H1 (cell line): Measurements from ENCODE around the gene PGAM2. TPM values are rescaled to one million over a fixed set of nuclear protein-coding genes. Genes with fewer than 3 reads are reported as not detected.

Experiments used
- CTCF ChIA-PET: fragments of 300-600 bp; sonication (Branson Sonifier 250); formaldehyde crosslinking; loops from one replicate; lab custom pipeline; 2021; ENCODE audit not compliant: partially characterized antibody; lab: Charles Lee
- POLR2A ChIA-PET: fragments of 300-600 bp; sonication (Branson Sonifier 250); formaldehyde crosslinking; loops from one replicate; lab custom pipeline; 2021; ENCODE audit warnings: inconsistent platforms; ENCODE audit not compliant: partially characterized antibody; lab: Charles Lee
- DNase-seq, 2 experiments: peaks; one replicate each; pipeline versions ENCODE4 v3.0.0 to v3.0.0-alpha.2; 2010 to 2022; ENCODE audit warnings: low spot score in 2 of 2, low read depth in 1 of 2, mixed read lengths in 1 of 2
- FAIRE-seq: peaks from 2 replicates; lab custom pipeline; 2011; peaks lifted over from hg19 to GRCh38; lab: Jason Lieb, UNC
- H2AFZ ChIP-seq: 2 replicates; pipeline ENCODE4 v1.8.1; 2012; ENCODE audit warnings: low read length, inconsistent platforms
- H2AK5ac ChIP-seq: 2 replicates; pipeline ENCODE4 v1.6.1; 2013; ENCODE audit warnings: low read depth, low read length
- H2BK120ac ChIP-seq: replicated peaks from 2 replicates; pipeline ENCODE3; 2013; ENCODE audit warnings: low read depth, low read length, inconsistent platforms
- H2BK12ac ChIP-seq: 2 replicates; pipeline ENCODE4 v1.6.1; 2013; ENCODE audit warnings: low read depth, low read length
- H2BK15ac ChIP-seq: 2 replicates; pipeline ENCODE4 v1.6.1; 2013; ENCODE audit warnings: low read length
- H2BK20ac ChIP-seq: 2 replicates; pipeline ENCODE4 v1.6.1; 2013; ENCODE audit warnings: low read length
- H2BK5ac ChIP-seq: 2 replicates; pipeline ENCODE4 v1.6.1; 2013; ENCODE audit warnings: low read depth, low read length
- H3K14ac ChIP-seq: 2 replicates; pipeline ENCODE4 v1.6.1; 2013; ENCODE audit warnings: inconsistent platforms; ENCODE audit not compliant: insufficient read length
- H3K18ac ChIP-seq: 2 replicates; pipeline ENCODE4 v1.6.1; 2013; ENCODE audit warnings: low read length; ENCODE audit errors: extremely low read depth
- H3K23ac ChIP-seq: 2 replicates; pipeline ENCODE4 v1.6.1; 2013; ENCODE audit warnings: inconsistent platforms; ENCODE audit not compliant: insufficient read length
- H3K23me2 ChIP-seq: 2 replicates; pipeline ENCODE4 v1.6.1; 2013; ENCODE audit warnings: low read depth, low read length
- H3K27ac ChIP-seq: 2 replicates; pipeline ENCODE4 v1.6.1; 2011; ENCODE audit warnings: low read depth, low read length, inconsistent platforms
- H3K27me3 ChIP-seq, 4 experiments: replicated peaks in 1 of 4; 1 replicate in 1 of 4; 2 replicates in 3 of 4; pipeline versions ENCODE4 v1.6.1 to v1.8.1; 2011 to 2013; ENCODE audit warnings: low read length in 3 of 4, mild to moderate bottlenecking in 3 of 4, inconsistent platforms in 2 of 4, mixed read lengths in 2 of 4, moderate library complexity in 1 of 4; ENCODE audit not compliant: control insufficient read depth in 3 of 4, insufficient read depth in 3 of 4; ENCODE audit errors: extremely low read depth in 1 of 4
- H3K36me3 ChIP-seq, 4 experiments: 2 replicates each; pipeline versions ENCODE4 v1.6.1 to v1.8.1; 2011 to 2013; ENCODE audit warnings: mild to moderate bottlenecking in 4 of 4, low read length in 3 of 4, moderate library complexity in 2 of 4, control low read depth in 1 of 4, inconsistent platforms in 1 of 4; ENCODE audit not compliant: insufficient read depth in 4 of 4, control insufficient read depth in 2 of 4
- H3K4ac ChIP-seq: replicated peaks from 2 replicates; pipeline ENCODE3; 2013; ENCODE audit warnings: low read length, low read depth, mixed read lengths, inconsistent platforms; ENCODE audit not compliant: insufficient read length
- H3K4me1 ChIP-seq, 4 experiments: replicated peaks in 1 of 4; 1 replicate in 1 of 4; 2 replicates in 3 of 4; pipeline versions ENCODE4 v1.6.1 to v1.8.1; 2011 to 2013; ENCODE audit warnings: low read length in 3 of 4, inconsistent platforms in 2 of 4, mixed read lengths in 1 of 4; ENCODE audit not compliant: insufficient read depth in 4 of 4, control insufficient read depth in 3 of 4
- H3K4me2 ChIP-seq, 2 experiments: 2 replicates each; pipeline versions ENCODE4 v1.6.1 to v1.8.1; 2011 to 2013; ENCODE audit warnings: low read depth in 2 of 2, low read length in 2 of 2, control low read depth in 1 of 2, inconsistent platforms in 1 of 2, mild to moderate bottlenecking in 1 of 2; ENCODE audit not compliant: insufficient read depth in 1 of 2
- H3K4me3 ChIP-seq, 4 experiments: fragments of 200-600, 300-600 bp in 1 of 4; sonication (generic), shearing (Covaris generic), sonication (Bioruptor Twin) in 1 of 4; 2 replicates each; pipeline versions ENCODE4 v1.5.1 to v1.8.1; 2011 to 2016; ENCODE audit warnings: low read length in 4 of 4, low read depth in 3 of 4, control low read depth in 2 of 4, inconsistent platforms in 2 of 4, mild to moderate bottlenecking in 2 of 4, mixed read lengths in 1 of 4, moderate library complexity in 1 of 4; ENCODE audit not compliant: insufficient read depth in 2 of 4; ENCODE audit errors: extremely low read depth in 1 of 4
- H3K56ac ChIP-seq: replicated peaks from 2 replicates; pipeline ENCODE3; 2013; ENCODE audit warnings: low read depth, mild to moderate bottlenecking, mixed read lengths, low read length, inconsistent platforms; ENCODE audit not compliant: insufficient read length
- H3K79me1 ChIP-seq: 2 replicates; pipeline ENCODE4 v1.6.1; 2013; ENCODE audit warnings: low read depth, low read length, control low read depth
- H3K79me2 ChIP-seq, 2 experiments: 2 replicates each; pipeline versions ENCODE4 v1.6.1 to v1.8.1; 2012 to 2013; ENCODE audit warnings: low read length in 2 of 2, mild to moderate bottlenecking in 2 of 2, inconsistent platforms in 1 of 2; ENCODE audit not compliant: insufficient read depth in 2 of 2, control insufficient read depth in 1 of 2
- H3K9ac ChIP-seq, 4 experiments: replicated peaks in 1 of 4; 1 replicate in 1 of 4; 2 replicates in 3 of 4; pipeline versions ENCODE4 v1.6.1 to v1.8.1; 2011 to 2013; ENCODE audit warnings: low read depth in 3 of 4, low read length in 3 of 4, control low read depth in 2 of 4, mild to moderate bottlenecking in 2 of 4, moderate library complexity in 2 of 4, inconsistent platforms in 1 of 4; ENCODE audit errors: extremely low read depth in 1 of 4
- H3K9me3 ChIP-seq, 2 experiments: 2 replicates each; pipeline versions ENCODE4 v1.6.1 to v1.8.1; 2012 to 2013; ENCODE audit warnings: mild to moderate bottlenecking in 2 of 2, moderate library complexity in 2 of 2, control low read depth in 1 of 2, inconsistent platforms in 1 of 2, low read depth in 1 of 2, low read length in 1 of 2, mixed read lengths in 1 of 2; ENCODE audit not compliant: insufficient read depth in 2 of 2
- H4K20me1 ChIP-seq, 2 experiments: replicated peaks in 1 of 2; 2 replicates each; pipeline versions ENCODE3 to v1.8.1; 2011 to 2013; ENCODE audit warnings: inconsistent platforms in 2 of 2, low read length in 2 of 2, mild to moderate bottlenecking in 1 of 2; ENCODE audit not compliant: insufficient read depth in 2 of 2, control insufficient read depth in 1 of 2
- H4K5ac ChIP-seq: 2 replicates; pipeline ENCODE4 v1.6.1; 2013; ENCODE audit warnings: low read length, low read depth, mixed read lengths, inconsistent platforms; ENCODE audit not compliant: insufficient read length
- H4K8ac ChIP-seq: 2 replicates; pipeline ENCODE4 v1.8.0; 2013; ENCODE audit warnings: mild to moderate bottlenecking, moderate library complexity, low read length, inconsistent platforms; ENCODE audit not compliant: insufficient read depth; ENCODE audit errors: extremely low read depth
- H4K91ac ChIP-seq: replicated peaks from 2 replicates; pipeline ENCODE3; 2013; ENCODE audit warnings: low read length, mixed read lengths, inconsistent platforms; ENCODE audit not compliant: insufficient read length
- ATF2 ChIP-seq: IDR thresholded peaks from 2 replicates; pipeline ENCODE4 v1.6.1; 2012; ENCODE audit warnings: low read length, inconsistent platforms
- CHD2 ChIP-seq: IDR thresholded peaks from 2 replicates; pipeline ENCODE4 v1.6.1; 2012; ENCODE audit warnings: low read length, improper control_type of control experiment
- EGR1 ChIP-seq: IDR thresholded peaks from 2 replicates; pipeline ENCODE4 v1.6.1; 2011; ENCODE audit warnings: low read depth, low read length, borderline replicate concordance
- EP300 ChIP-seq, 2 experiments: IDR thresholded peaks; 1 replicate in 1 of 2; 2 replicates in 1 of 2; pipeline ENCODE4 v1.6.1; 2011 to 2012; ENCODE audit warnings: low read depth in 2 of 2, low read length in 2 of 2, mild to moderate bottlenecking in 2 of 2, borderline replicate concordance in 1 of 2, inconsistent platforms in 1 of 2, moderate library complexity in 1 of 2
- NANOG ChIP-seq: IDR thresholded peaks from 2 replicates; pipeline ENCODE4 v1.6.1; 2011; ENCODE audit warnings: low read length, low read depth, mild to moderate bottlenecking, inconsistent platforms; ENCODE audit not compliant: insufficient read depth, poor library complexity, severe bottlenecking
- POLR2A ChIP-seq, 2 experiments: IDR thresholded peaks; 1 replicate in 1 of 2; 2 replicates in 1 of 2; pipeline ENCODE4 v1.6.1; 2011; ENCODE audit warnings: low read depth in 2 of 2, low read length in 2 of 2, mild to moderate bottlenecking in 2 of 2; ENCODE audit errors: control extremely low read depth in 1 of 2
- POLR2AphosphoS5 ChIP-seq: IDR thresholded peaks from 2 replicates; pipeline ENCODE4 v1.6.1; 2011; ENCODE audit warnings: low read depth, low read length
- SIX5 ChIP-seq: IDR thresholded peaks from 2 replicates; pipeline ENCODE4 v1.6.1; 2011; ENCODE audit warnings: mild to moderate bottlenecking, low read depth, low read length
- TCF12 ChIP-seq: IDR thresholded peaks from 2 replicates; pipeline ENCODE4 v1.6.1; 2011; ENCODE audit warnings: low read depth, mild to moderate bottlenecking, low read length
- ZNF274 ChIP-seq: IDR thresholded peaks from 2 replicates; pipeline ENCODE4 v1.7.0; 2012; ENCODE audit warnings: low read length, borderline replicate concordance; ENCODE audit errors: extremely low read depth
- WGBS, 2 experiments: shearing (Covaris generic) in 1 of 2; methylation state at CpG; one replicate each; pipeline versions ENCODE4 v1.1.6 to v1.1.7; 2013 to 2015; ENCODE audit warnings: low lambda C conversion rate in 2 of 2, mixed read lengths in 2 of 2, inconsistent platforms in 1 of 2, low coverage in 1 of 2, missing lambda C conversion rate in 1 of 2; ENCODE audit not compliant: insufficient replicate concordance in 2 of 2, insufficient coverage in 1 of 2, insufficient read length in 1 of 2; ENCODE audit errors: extremely low coverage in 1 of 2, missing lambda C conversion rate in 1 of 2; 5-methylcytosine and 5-hydroxymethylcytosine counted together
- polyA plus RNA-seq, 7 experiments: library from polyadenylated mRNA; depleted of rRNA in 3 of 7; stranded (reverse) in 5 of 7; unstranded in 2 of 7; fragments of >200 nt in 5 of 7; fragments of 200-250 nt in 2 of 7; gene quantifications; 1 replicate in 5 of 7; 2 replicates in 1 of 7; 4 replicates in 1 of 7; pipeline versions ENCODE4 v1.2.1 to v1.2.3, GENCODE V29; 2011 to 2013; ENCODE audit warnings: missing spikeins in 2 of 7, mixed read lengths in 2 of 7
- total RNA-seq: library from RNA; stranded (reverse); fragmentation: NEBNext Ultra II Directional; extraction: Animal tissue kit (Norgen Biotek cat#: 25700); gene quantifications from 2 replicates; pipeline ENCODE4 v1.2.1, GENCODE V29; 2021

The PGAM2 gene
- total and polyA plus RNA-seq, 2 of the 8 experiments (the other 6 are each of a cell fraction or from before 2014, with no cell fraction given): 2.1 to 2.9 TPM

DNA sequence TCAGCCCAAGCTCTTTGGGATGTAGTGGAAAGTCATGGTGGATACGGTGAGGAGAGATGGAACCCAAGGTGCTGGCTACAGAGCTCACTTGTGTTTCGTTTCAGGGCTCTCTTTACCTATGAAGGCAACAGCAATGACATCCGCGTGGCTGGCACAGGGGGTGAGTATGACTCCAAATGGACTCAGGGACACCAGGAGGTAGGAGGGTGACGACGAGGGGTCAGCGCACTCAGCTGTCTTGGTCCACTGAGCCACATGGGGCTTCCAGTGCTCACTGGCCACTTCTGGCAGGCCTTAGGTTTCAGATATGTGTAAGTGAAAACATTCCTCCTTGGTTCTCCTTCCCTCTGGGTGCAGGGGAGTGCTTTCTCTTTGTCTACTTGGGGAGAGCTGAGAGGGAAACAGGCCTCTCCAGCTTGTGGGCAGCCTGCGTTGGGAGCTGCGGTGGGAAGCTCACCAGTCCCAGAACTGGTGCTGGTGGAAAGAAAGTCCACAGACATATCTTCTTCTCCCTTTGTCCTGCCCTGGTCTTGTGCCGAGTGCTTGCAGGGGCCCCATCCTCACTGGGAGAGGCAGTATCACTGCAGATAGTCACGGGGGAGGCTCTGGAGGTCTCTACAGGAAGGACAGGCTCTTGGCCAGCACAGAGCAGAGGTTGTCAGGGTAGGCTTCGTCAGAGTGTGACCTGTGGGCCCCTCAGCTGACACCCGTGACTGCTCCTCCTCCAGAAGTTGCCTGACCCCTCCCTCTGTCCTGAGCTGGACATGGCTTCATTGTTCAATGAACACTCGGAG, 15.0 kb downstream of the PGAM2 start:
- no peak overlapping the region for H3K4me3 ChIP-seq
- H2BK15ac ChIP-seq: no peak overlapping the region
- H3K23ac ChIP-seq: no peak overlapping the region
- H2AK5ac ChIP-seq: no peak overlapping the region
- no peak overlapping the region for H4K5ac ChIP-seq
- peaks cover 2% of the 10 kb centered on the region; the same call in 1 of the 2 replicates for H3K79me1 ChIP-seq
- no peaks in the 10 kb centered on the region; the same call in 1 of the 2 replicates for H3K23me2 ChIP-seq
- ChIA-PET CTCF (interaction anchor here (0.8 kb wide), 1 partner anchor 36 kb away, joined by 3 read pairs; no protein-coding TSS in a partner anchor), POLR2A (interaction anchor here (3.7 kb wide), 1 partner anchor 13 kb away, joined by 12 read pairs; no protein-coding TSS in a partner anchor)
- H3K56ac ChIP-seq: no peak overlapping the region
- H3K27ac ChIP-seq: no peak overlapping the region
- no peaks in the 10 kb centered on the region for H3K27me3 ChIP-seq
- H3K14ac ChIP-seq: no peak overlapping the region
- no peak overlapping the region for H3K18ac ChIP-seq
- 89% methylated on average over 14 of the region's 14 CpGs; no CpG with 5 or more reads in 1 of the 2 experiments for WGBS, 2 experiments
- H4K20me1 ChIP-seq: peaks cover 4 to 11% of the 10 kb centered on the region in 2 experiments
- no peak overlapping the region for H2BK20ac ChIP-seq
- peaks cover 0 to 4% (median 0%) of the 10 kb centered on the region in 4 experiments; a peak in 2 of 7 replicates for H3K4me1 ChIP-seq
- H4K91ac ChIP-seq: no peak overlapping the region
- no peak overlapping the region for H3K4me2 ChIP-seq
- FAIRE-seq: no peak
- H3K4ac ChIP-seq: no peak overlapping the region
- no peak overlapping the region for H4K8ac ChIP-seq
- no peak overlapping the region for H2BK120ac ChIP-seq
- peaks cover 0 to 26% (median 7%) of the 10 kb centered on the region in 4 experiments; a peak in 4 of 8 replicates for H3K36me3 ChIP-seq
- DNase-seq: no peak
- H3K9me3 ChIP-seq: no peaks in the 10 kb centered on the region
- no peak overlapping the region; a peak in 1 of 7 replicates for H3K9ac ChIP-seq
- no peak overlapping the region for H2AFZ ChIP-seq
- H2BK5ac ChIP-seq: no peak overlapping the region
- no peak overlapping the region for H2BK12ac ChIP-seq
- peaks cover 0 to 23% of the 10 kb centered on the region in 2 experiments; a peak in 2 of 4 replicates for H3K79me2 ChIP-seq
- no peak for TF ChIP-seq NANOG
- no peak for TF ChIP-seq EGR1
- no peak for TF ChIP-seq CHD2
- TF ChIP-seq ZNF274: no peak
- TF ChIP-seq SIX5: no peak
- no peak for TF ChIP-seq TCF12
- TF ChIP-seq POLR2A (IDR thresholded peaks at IDR 0.05; ENCODE audit: control extremely low read depth in 1 of 2, low read depth in 2 of 2, low read length in 2 of 2): no peak
- TF ChIP-seq EP300 (IDR thresholded peaks at IDR 0.05; ENCODE audit: borderline replicate concordance in 1 of 2, low read depth in 2 of 2, low read length in 2 of 2): no peak
- TF ChIP-seq ATF2: no peak
- TF ChIP-seq POLR2AphosphoS5: no peak
